NCI-H524 (cell line): ENCODE data around the gene SRP9.
A peak's percentile ranks its signal among the peaks of the same experiment; 100 is the strongest.
"Not testable (repeated sequence)": the region's sequence is repeated elsewhere in the genome, so short reads cannot be mapped to it uniquely, and the experiment has no call there.

Experiments
- DNase-seq, 2 experiments: peaks; one replicate each; lab custom pipeline; 2025; lab: John Stamatoyannopoulos, UW

SRP9 gene

DNA sequence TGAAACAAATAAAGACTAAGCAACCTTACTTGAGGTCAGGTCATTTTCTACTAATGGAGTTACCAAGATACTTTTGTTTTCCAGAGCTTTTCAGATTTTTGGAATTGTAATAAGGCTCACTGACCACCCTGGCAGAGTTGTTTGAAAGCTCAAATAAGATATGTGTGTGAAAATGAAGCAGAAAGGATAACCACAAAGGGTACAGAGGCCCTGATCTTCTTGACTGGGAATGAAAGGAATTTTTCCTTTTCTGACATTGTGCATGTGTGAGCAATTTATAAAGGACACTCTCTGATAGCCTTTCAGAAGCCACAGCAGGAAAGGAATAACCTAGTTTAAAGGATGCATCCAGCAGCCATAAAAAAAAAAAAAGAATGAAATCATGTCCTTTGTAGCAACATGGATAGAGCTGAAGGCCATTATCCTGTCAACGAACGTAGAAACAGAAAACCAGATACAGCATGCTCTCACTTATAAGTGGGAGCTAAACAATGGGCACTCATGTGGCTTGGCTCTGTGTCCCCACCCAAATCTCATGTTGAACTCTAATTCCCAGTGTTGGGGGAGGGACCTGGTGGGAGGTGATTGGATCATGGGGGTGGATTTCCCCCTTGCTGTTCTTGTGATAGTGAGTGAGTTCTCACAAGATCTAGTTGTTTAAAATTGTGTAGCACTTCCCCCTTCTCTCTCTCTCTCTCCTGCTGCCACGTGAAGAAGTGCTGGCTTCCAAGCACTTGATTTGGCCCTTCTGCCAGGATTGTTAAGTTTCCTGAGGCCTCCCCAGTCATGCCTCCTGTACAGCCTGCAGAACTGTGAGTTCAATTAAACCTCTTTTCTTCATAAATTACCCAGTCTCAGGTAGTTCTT lies 3.1 kb upstream of the SRP9 start:
- DNase-seq, result no peak

DNA sequence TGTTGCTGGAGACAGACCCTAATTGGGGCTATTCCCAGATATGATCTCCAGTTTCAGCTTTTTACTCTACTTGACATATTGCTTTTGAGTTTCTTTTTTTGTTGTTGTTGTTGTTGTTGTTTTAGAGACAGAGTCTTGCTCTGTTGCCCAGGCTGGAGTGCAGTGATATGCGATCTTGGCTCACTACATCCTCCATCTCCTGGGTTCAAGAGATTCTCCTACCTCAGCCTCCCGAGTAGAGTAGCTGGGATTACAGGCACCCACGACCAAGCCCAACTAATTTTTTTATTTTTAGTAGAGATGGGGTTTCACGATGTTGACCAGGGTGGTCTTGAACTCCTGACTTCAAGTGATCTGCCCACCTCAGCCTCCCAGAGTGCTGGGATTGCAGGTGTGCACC lies 1.3 kb upstream of the SRP9 start:
- no peak for DNase-seq

DNA sequence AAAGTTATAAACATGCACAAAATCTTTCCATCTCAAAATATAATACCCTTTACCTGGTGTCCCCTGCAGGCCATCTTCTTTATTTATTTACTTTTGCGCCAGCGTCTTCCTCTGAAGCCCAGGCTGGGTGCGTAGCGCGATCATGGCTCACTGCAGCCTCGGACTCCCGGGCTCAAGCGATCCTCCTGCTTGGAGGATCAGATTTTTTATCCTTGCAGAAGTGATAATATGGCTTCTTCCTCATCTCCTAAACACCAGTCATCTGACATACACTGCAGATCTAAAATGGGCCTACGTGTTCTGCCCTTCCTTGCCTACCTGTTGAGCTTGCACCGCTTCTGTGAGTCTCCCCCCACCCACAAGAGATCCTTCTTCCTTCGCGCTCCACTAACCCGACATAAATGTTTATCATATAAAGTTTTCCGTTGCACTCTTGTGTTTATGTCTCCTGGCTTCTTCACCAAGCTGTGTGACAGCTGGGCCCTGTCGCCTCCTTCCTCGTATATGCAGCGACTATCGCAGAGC lies 506 bp upstream of the SRP9 start:
- no peak for DNase-seq

DNA sequence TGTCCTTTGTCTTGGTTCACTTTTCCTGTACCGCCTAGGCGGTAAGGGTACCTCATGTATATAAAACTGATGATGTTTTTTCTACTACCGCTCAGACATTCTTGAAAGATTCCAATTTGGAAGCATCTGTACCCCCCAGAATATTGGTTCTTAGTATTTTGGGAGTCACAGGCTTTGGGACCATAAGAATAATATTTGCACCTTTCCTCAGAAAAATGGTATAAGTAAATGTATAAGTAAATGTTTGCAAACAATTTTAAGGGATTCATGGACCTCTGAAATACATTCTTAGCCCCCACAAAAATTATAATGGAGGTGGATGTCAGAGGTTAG lies 677 bp downstream of the SRP9 start:
- DNase-seq, result no peak

DNA sequence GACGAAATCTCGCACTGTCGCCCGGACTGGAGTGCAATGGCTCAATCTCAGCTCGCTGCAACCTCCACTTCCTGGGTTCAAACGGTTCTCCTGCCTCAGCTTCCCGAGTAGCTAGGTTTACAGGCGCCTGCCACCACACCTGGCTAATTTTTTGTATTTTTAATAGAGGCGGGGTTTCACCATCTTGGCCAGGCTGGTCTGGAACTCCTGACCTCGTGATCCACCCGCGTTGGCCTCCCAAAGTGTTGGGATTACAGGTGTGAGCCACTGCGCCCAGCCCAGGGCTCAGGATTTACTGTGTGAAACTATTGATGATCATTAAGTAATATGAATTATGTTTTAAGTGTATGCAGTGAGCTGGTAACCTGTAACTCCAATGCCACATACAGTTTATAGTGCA lies 1.5 kb downstream of the SRP9 start:
- not testable (repeated sequence) for DNase-seq

DNA sequence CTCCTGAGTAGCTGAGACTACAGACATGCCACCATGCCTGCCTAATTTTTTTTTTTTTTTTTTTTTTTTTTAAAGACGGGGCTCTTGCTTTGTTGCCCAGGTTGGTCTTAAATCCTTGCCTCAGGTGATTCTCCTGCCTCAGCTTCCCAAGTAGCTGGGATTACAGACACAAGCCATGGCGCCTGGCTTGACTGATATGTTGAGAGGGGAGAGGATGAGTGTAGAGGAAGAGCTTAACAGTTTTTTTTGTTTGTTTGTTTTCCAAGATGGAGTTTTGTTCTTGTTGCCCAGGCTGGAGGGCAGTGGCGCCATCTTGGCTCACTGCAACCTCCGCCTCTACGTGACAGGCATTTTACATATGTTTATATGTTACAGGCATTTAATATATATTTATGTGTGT lies 2.5 kb downstream of the SRP9 start:
- no peak for DNase-seq

DNA sequence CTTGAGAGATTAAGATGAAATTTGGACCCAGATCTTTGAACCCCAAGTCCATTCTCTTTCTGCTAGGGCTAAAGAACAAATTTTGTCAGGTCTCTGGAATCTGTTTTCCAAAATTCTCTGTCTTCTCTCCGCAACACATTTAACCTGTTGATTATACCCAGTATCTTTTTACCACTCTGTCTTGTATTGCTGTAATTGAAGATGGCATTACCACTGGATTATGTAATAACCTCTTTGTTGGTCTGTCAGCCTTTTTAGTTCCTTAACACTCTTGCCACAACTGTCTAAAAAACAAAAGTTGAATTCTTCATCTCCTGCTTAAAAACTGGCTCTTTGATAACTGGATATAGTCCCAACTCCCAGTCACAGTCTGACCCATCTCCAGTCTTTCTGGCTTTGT lies 3.0 kb downstream of the SRP9 start:
- DNase-seq, result no peak

DNA sequence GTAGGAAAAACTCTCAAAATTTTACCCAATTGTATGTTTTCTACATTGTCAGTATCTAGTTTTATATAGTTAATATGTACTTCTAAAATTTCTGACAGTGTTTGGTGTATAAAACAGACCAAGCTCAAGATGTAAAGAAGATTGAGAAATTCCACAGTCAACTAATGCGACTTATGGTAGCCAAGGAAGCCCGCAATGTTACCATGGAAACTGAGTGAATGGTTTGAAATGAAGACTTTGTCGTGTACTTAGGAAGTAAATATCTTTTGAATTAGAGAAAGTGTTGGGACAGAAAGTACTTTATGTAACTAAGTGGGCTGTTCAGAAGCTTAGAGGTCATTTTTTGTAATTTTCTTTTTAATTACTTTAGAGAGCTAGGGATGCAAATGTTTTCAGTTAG lies 11.5 kb downstream of the SRP9 start:
- DNase-seq, result not testable (repeated sequence)

DNA sequence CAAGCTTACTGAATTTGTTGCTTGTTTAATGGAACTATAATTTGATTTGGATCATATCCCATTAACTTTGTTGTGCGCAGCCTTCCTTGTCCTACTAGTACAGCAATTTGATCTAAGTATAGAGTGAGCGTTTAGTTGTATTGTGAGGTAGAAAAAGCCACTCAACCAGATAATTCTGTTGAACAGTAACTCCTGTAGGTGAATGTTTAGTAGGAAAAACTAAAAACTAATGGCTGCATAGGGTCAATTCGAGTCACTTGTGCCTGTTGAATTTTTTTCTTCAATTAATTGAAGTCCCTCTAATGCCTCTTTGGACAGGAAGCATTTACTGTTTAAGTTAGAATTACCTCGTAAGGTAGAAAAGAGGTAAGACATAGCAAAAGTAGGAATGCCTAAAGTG lies 17.3 kb downstream of the SRP9 start:
- no peak for DNase-seq

DNA sequence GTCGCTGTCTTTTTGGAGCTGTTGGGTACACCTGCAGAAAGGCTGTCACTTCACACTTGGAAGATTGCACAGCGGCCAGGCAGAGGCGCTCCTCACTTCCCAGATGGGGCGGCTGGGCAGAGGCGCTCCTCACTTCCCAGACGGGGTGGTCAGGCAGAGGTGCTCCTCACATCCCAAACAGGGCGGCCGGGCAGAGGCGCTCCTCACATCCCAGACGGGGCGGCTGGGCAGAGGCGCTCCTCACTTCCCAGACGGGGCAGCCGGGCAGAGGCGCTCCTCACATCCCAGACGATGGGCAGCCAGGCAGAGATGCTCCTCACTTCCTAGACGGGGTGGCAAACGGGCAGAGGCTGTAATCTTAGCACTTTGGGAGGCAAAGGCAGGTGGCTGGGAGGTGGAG lies 18.5 kb downstream of the SRP9 start:
- not testable (repeated sequence) for DNase-seq

DNA sequence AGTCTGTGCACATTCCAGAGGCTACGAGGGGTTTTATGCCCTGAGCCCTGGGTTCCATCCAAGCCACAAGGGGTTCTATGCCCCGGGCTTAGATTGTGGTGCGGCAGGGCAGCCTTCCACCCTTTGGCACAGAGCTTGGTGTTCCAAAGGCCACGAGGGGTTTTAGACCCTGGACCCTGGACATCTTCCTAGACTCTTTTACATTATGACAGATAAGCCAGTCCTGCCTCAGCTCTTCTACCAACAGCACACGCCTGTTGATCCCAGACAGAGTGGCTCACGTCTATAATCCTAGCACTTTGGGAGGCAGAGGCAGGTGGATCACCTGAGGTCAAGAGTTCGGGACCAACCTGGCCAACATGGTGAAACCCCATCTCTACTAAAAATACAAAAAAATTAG lies 23.5 kb downstream of the SRP9 start:
- DNase-seq, result not testable (repeated sequence)

DNA sequence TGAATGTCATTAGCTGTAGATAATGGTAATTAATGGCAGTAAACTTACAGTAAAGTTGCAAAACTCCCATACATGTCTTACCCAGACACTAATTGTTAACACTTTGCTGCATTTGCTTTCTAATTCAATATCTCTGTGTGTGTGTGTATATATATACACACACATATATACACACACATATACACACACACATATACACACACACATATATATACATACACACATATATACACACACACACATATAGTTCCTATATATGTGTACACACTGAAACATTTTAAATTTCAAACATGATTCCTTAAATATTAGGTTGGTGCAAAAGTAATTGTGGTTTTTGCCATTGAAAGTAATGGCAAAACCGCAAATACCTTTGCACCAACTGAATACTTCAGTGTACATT lies 28.6 kb downstream of the SRP9 start:
- no peak for DNase-seq

DNA sequence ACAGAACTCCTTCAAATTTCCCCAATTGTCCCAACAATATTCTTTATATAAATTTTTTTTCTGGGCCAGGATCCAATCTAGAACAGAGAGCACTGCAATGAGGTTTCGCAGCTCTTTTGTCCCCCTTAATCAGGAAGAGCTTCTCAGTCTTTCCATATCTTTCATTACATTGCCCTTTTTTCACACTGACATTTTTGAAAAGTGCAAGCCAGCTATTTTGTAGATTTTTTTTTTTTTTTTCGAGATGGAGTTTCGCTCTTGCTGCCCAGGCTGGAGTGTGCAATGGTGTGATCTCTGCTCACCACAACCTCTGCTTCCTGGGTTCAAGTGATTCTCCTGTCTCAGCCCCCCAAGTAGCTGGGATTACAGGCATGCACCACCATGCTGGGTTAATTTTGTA lies 29.1 kb downstream of the SRP9 start:
- not testable (repeated sequence) for DNase-seq

DNA sequence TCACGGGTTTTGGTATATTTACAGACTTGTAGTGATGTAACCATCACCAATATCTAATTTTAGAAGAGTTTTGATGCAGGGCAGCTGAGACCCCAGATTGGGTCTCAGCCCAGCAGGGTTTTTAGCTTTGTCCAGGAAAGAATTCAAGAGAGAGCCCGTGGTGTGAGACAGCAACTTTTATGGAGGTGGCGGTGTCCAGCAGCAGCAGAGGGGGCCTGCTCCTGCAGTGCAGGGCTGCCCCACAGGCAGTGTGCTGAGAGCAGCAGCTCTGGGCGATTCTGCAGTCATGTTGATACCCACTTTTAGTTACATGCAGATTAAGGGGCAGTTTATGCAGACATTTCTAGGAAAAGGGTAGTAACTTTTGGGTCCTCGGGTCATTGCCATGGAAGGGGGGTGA lies 30.5 kb downstream of the SRP9 start:
- DNase-seq, result no peak

DNA sequence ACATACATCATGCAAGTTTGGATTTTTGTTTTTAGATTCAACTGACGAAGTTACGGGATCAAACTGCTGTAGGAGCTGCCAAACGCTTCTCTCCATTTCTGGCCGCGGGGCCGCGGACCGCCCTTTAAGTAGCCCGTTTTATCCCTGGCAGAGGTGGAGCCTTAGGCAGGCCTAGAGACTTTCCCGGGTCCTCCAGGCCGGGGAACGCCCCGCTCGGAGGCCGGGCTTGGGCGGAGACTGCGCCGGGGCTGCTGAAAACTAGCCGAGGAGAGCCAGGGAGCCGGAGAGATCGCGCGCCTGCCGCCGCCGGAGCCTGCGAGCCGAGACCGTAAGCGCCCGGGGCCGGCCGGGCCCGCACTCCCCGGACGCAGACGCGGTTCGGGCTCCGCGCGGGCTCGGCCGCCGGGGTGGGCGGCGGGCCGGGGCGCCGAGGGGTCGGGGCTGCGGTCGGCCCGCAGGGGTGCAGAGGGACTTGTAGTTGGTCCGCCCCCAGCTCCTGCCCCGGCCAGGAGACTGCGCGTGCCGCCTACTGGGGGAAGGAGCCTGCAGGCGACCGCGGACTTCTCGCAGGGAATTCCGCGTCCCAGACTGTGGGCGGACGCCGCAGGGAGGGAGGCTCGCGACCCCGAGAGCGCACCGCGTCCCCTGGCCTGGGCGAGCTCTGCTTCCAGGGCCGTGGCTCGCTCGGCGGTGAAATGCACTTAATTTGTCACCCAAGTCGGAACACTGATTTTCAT lies 32.4 kb downstream of the SRP9 start, which contains the start of gene EPHX1:
EPHX1 (plus strand) TSS at position 283 of the 737 bp plus-strand sequence. CDS start 18,606 bp downstream, outside the sequence.
- DNase-seq, result peak; percentile 51 to 73

DNA sequence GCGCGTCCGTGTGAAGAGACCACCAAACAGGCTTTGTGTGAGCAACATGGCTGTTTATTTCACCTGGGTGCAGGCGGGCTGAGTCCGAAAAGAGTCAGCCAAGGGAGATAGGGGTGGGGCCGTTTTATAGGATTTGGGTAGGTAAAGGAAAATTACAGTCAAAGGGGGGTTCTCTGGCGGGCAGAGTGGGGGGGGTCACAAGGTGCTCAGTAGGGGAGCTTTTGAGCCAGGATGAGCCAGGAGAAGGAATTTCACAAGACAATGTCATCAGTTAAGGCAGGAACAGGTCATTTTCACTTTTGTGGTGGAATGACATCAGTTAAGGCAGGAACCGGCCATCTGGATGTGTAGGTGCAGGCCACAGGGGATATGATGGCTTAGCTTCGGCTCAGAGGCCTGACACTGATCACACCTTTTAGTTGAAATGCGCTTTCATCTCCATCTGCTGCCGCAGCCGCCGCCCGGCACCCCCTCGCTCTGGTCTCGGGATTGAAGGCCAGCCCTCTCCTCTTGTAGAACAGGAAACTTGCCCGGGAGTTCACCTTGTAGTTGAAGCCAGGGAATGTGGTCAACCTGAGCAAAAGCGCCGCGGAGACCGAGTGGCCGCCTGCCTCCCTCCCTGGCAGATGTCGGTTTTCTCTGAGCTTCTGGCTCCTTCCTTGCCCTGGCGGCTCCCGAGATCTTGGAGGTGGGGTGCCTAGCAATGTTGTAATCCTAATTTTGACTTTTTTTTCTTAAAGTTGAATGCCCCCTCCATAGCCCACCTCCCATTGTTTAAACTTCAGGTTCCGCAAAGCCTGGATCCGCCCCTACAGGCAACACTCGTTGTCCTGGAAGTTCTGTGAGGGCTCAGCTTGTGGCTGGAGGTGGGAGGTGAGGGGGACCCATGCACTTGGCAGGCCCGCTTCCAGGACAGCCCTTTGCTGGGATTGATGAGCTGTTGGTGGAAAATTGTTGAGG lies 33.2 kb downstream of the SRP9 start:
- DNase-seq, result peak; percentile 49 to 60

DNA sequence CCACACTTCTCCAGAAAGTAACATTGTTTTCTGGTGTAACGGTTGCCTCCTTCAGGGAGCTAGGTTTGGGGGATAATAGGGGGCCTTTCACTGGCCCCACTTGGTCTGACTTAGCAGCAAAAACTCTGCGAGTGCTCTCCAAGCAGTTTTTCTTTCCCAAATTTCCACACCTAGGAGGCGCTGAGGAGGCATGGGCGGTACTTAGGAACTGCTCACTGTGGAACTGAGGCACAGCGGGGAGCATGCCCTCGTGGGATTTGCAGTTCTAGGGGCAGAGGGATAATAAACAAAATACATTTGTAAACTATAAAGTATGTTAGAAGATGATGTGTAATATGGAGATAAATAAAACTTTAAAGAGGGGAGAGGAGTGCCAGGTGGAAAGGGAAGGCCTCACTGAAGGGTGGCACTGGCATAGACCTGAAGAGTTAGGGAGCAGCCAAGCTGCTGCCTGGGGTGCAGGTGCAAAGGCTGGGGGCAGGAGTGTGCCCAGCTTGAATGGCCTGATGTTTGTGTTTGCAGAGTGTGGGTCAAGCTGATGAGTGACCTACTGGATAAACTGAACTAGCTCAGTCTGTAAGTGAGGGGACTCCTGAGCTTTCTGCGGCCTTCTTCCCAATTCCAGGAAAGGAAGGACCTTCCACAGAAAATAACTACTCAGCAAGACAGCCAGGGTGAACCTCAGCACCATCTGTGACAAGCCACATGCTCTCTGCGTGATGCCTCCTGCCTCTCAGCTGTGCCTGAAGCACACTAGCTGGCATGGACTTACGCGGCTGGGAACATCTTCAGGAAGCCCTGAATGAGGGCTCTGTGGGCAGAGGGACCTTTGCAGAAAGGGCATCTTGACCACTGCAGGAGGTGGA lies 34.2 kb downstream of the SRP9 start:
- peak in 1 of 2 experiments; percentile 68 for DNase-seq

DNA sequence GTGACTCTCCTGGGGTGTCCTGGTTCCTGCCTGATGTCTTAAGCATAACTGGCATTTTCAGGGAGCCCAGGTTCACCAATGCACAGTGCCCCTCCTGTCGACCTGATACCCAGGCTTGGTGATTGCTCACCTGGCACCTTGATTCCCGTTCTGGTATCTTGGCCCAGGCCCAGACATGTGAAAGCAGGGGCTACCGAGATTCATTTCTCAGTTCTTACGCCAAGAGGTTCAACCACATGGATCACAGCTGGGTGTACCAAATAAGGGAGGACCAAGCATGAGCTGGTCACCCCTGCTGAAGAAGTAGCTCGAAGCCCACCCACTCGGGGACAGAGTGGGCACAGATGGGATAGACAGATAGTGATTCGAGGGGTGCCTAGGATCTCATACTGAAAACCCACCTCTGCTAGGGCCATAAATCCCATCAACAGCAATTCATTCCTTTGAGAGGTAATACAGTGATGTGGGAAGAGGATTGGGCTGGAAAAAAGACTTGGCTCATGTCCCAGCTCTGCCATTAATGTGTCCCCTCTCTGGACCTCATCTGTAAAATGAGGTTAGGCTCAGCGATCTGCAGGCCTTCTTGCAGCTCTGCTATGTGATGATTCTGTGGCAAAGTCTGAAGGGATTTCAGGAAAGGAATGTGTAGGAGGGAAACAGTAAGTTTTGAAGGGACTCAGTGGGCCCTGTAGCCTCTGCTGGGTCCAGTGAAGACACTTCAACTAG lies 35.0 kb downstream of the SRP9 start:
- no peak for DNase-seq

DNA sequence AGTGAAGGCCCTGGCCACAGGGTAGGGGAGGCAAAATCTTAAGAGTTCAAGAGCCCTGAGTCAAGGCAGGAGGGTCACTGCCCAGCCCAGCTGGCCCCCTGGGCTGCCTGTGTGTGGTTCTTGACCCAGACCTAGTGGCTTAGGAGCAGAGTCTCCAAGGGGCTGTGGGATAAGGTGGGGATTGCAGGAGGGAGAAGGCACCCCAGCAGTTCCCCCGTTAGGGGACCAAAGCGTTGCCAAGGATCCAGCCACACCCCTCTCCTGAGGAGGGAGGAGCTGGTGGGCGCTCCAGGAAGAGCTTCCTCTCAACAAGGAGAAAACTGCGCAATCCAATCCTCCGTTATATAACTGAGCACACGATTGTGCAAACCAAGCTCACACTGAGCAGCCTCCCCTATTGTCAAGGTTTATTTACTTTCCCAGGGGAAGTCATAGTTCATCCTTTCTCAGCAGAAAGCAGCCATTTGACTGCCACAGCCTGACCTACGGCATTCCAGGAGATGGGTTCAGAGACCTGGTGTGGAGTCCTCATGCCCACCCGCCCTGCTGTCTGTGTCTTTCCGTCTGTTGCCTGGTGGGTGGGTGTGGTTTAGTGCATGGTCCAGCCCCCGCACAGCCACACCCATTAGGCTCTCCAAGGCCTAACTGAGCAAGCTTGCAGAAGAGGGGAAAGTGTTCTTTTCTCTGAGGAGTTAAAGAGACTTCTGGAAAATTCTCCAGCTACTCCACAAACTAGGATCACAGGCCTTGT lies 35.8 kb downstream of the SRP9 start:
- no peak for DNase-seq

DNA sequence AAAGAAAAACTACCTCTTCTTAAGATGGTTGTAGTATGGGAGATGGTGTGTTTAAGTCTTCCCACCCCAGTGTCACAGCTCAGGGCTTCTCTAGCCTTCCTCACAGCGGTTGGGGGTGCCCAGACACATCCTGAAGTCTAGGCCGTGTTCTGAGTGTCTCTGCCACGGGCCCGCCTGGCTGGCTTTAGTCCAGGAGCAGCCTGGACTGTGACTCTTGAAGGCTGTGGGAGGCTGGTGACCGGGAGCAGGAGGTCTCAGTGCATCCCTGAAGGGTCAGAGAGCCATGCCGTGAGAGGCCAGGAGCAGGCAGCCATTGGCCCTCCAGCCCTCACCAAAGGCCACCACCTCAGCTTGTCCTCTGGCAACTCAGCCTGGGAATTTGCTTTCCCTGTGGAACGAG lies 36.8 kb downstream of the SRP9 start:
- DNase-seq, result no peak
